ENCODE measurements around the gene AGBL5. TPM values are rescaled to one million over a fixed set of nuclear protein-coding genes. Genes with fewer than 3 reads are reported as not detected.
"Not testable (repeated sequence)": the region's sequence is repeated elsewhere in the genome, so short reads cannot be mapped to it uniquely, and the experiment has no call there.

The AGBL5 gene
- total RNA-seq, 1 experiment from 2014 or later, result 41.4 TPM

GRCh38 chr2:27118525-27119329 lies 67.3 kb downstream of the AGBL5 start, which contains the start of gene CGREF1:
TSS of gene CGREF1 (minus strand) at chr2:27119128. CDS start at chr2:27104366, 14,762 bp downstream.
- no peak for DNase-seq (ENCODE audit: low spot score)

- DNase-seq (ENCODE audit: low spot score), result not testable (repeated sequence)
Observed at GRCh38 chr2:27119330-27119670, 67.8 kb downstream of the AGBL5 start.

Other genes starting within 250 kb of the AGBL5 start
- gene DPYSL5, start 203.5 kb upstream of the AGBL5 start, total RNA-seq (2014; rRNA removed; shearing (Covaris generic)), result 8.4 and 9.1 TPM in 2 replicates
- 7.1 and 9.7 TPM in 2 replicates for gene MAPRE3, start 81.0 kb upstream of the AGBL5 start, total RNA-seq (2014; rRNA removed; shearing (Covaris generic))
- 53.8 and 57.7 TPM in 2 replicates for gene TMEM214, start 18.7 kb upstream of the AGBL5 start, total RNA-seq (2014; rRNA removed; shearing (Covaris generic))
- 334 and 356 TPM in 2 replicates for gene OST4, start 20.0 kb downstream of the AGBL5 start, total RNA-seq (2014; rRNA removed; shearing (Covaris generic))
- 0.10 and 0.47 TPM in 2 replicates for gene EMILIN1, start 26.9 kb downstream of the AGBL5 start, total RNA-seq (2014; rRNA removed; shearing (Covaris generic))
- 8.7 and 10.3 TPM in 2 replicates for gene KHK, start 35.1 kb downstream of the AGBL5 start, total RNA-seq (2014; rRNA removed; shearing (Covaris generic))
- 0.17 and 0.40 TPM in 2 replicates for gene CGREF1, start 67.5 kb downstream of the AGBL5 start, total RNA-seq (2014; rRNA removed; shearing (Covaris generic))
- gene ABHD1, start 72.1 kb downstream of the AGBL5 start, total RNA-seq (2014; rRNA removed; shearing (Covaris generic)), result 2.2 TPM in 1 of 2 replicates, not detected in the other
- gene PREB, start 83.0 kb downstream of the AGBL5 start, total RNA-seq (2014; rRNA removed; shearing (Covaris generic)), result 79.5 and 89.2 TPM in 2 replicates
- not detected in 2 replicates for gene PRR30, start 87.7 kb downstream of the AGBL5 start, total RNA-seq (2014; rRNA removed; shearing (Covaris generic))
- not detected in 2 replicates for gene TCF23, start 97.3 kb downstream of the AGBL5 start, total RNA-seq (2014; rRNA removed; shearing (Covaris generic))
- gene ATRAID, start 160.4 kb downstream of the AGBL5 start, total RNA-seq (2014; rRNA removed; shearing (Covaris generic)), result 191 and 231 TPM in 2 replicates
- gene SLC5A6, start 160.6 kb downstream of the AGBL5 start, total RNA-seq (2014; rRNA removed; shearing (Covaris generic)), result 41.8 and 67.4 TPM in 2 replicates
- gene CAD, start 165.7 kb downstream of the AGBL5 start, total RNA-seq (2014; rRNA removed; shearing (Covaris generic)), result 27.5 and 30.9 TPM in 2 replicates
- 3.2 and 6.5 TPM in 2 replicates for gene SLC30A3, start 211.4 kb downstream of the AGBL5 start, total RNA-seq (2014; rRNA removed; shearing (Covaris generic))
- not detected in 2 replicates for gene DNAJC5G, start 223.8 kb downstream of the AGBL5 start, total RNA-seq (2014; rRNA removed; shearing (Covaris generic))
- gene TRIM54, start 230.8 kb downstream of the AGBL5 start, total RNA-seq (2014; rRNA removed; shearing (Covaris generic)), result 0.96 and 0.98 TPM in 2 replicates